HG03097 (cell line): ENCODE data around the gene FBXW12.

Source experiments
- ATAC-seq: cut with Tn5 transposase; IDR thresholded peaks from one replicate; pipeline ENCODE4 v1.9.1; 2021; ENCODE audit not compliant: unreplicated experiment, low FRiP score

Gene FBXW12

GRCh38 chr3:48432411-48433371 lies 60.7 kb downstream of the FBXW12 start:
- no peak for ATAC-seq

GRCh38 chr3:48433472-48434118 lies 61.6 kb downstream of the FBXW12 start:
- no peak for ATAC-seq

- no peak for ATAC-seq
Observed at GRCh38 chr3:48434591-48435222, 62.7 kb downstream of the FBXW12 start.

GRCh38 chr3:48435223-48435595 lies 63.2 kb downstream of the FBXW12 start:
- ATAC-seq, result no peak

- ATAC-seq, result no peak
Observed at GRCh38 chr3:48435774-48436476, 63.9 kb downstream of the FBXW12 start.

- ATAC-seq, result no peak
Observed at GRCh38 chr3:48436477-48436787, 64.4 kb downstream of the FBXW12 start.

- no peak for ATAC-seq
Observed at GRCh38 chr3:48436855-48437254, 64.8 kb downstream of the FBXW12 start.

GRCh38 chr3:48437812-48438211 lies 65.8 kb downstream of the FBXW12 start:
- ATAC-seq, result no peak

GRCh38 chr3:48439820-48440589 lies 68.0 kb downstream of the FBXW12 start, which contains the start of the genes CCDC51 and TMA7:
TSS of gene CCDC51 (minus strand) at chr3:48440119. CDS start at chr3:48435128, 4,991 bp downstream.
TSS of gene TMA7 (plus strand) at chr3:48440257. CDS start at chr3:48440297, 40 bp downstream.
- peak; percentile 91 for ATAC-seq

- no peak for ATAC-seq
Observed at GRCh38 chr3:48440590-48440958, 68.6 kb downstream of the FBXW12 start.

- ATAC-seq, result no peak
Observed at GRCh38 chr3:48441940-48442339, 69.9 kb downstream of the FBXW12 start.
